Measurements from ENCODE around the gene EMSY. TPM values are rescaled to one million over a fixed set of nuclear protein-coding genes. Genes with fewer than 3 reads are reported as not detected.
"Not testable (repeated sequence)": the region's sequence is repeated elsewhere in the genome, so short reads cannot be mapped to it uniquely, and the experiment has no call there.

The EMSY gene
- total and polyA plus RNA-seq, 4 experiments from 2014 or later = 9.5 to 52.9 (median 34.9) TPM

- H3K27ac Mint-ChIP-seq = no peak overlapping the region
- no peak overlapping the region for H3K27ac ChIP-seq (ENCODE audit: low read depth, low read length)
These were observed 122.4 kb downstream of the EMSY start for GRCh38 chr11:76567261-76567660.

GRCh38 chr11:76568139-76568538 is 123.3 kb downstream of the EMSY start:
- Histone ChIP-seq H3K4me1 (ENCODE audit: insufficient read depth, low read length) (no peaks in the 10 kb centered on the region), H3K27ac (ENCODE audit: low read depth, low read length) (no peak overlapping the region), H3K9me3 (ENCODE audit: control insufficient read depth in 1 of 2, low read length in 2 of 2) (no peaks in the 10 kb centered on the region), H3K36me3 (ENCODE audit: insufficient read depth, low read length) (no peaks in the 10 kb centered on the region), H3K27me3 (ENCODE audit: insufficient read depth, low read length) (no peaks in the 10 kb centered on the region), H3K4me3 (ENCODE audit: low read length in 2 of 2) (no peak overlapping the region)
- peaks cover 1 to 7% of the 10 kb centered on the region in 2 donors for H3K27me3 Mint-ChIP-seq
- H3K9me3 Mint-ChIP-seq = peaks cover 0 to 7% (median 2%) of the 10 kb centered on the region in 8 donors
- no peak overlapping the region for H3K27ac Mint-ChIP-seq
- intact Hi-C loops (cut with micrococcal nuclease) = no loop called here
- ChIA-PET CTCF (ENCODE audit: partially characterized antibody) (no interaction called here), POLR2A (ENCODE audit: partially characterized antibody) (no interaction called here)
- no peak overlapping the region for H3K4me3 Mint-ChIP-seq
- no peaks in the 10 kb centered on the region for H3K36me3 Mint-ChIP-seq
- no peak for DNase-seq
- H3K4me1 Mint-ChIP-seq = peaks cover 0 to 2% (median under 1%) of the 10 kb centered on the region in 4 donors

More at GRCh38 chr11:76567261-76567660, 122.4 kb downstream of the EMSY start:
- H3K4me3 ChIP-seq (ENCODE audit: low read length in 2 of 2) = no peak overlapping the region
- H3K4me1 Mint-ChIP-seq = peaks cover 0 to 2% (median under 1%) of the 10 kb centered on the region in 4 donors
- no peaks in the 10 kb centered on the region for H3K9me3 ChIP-seq (ENCODE audit: control insufficient read depth in 1 of 2, low read length in 2 of 2)
- intact Hi-C loops (cut with micrococcal nuclease) = no loop called here
- DNase-seq = no peak
- H3K27me3 Mint-ChIP-seq = peaks cover 1 to 7% of the 10 kb centered on the region in 2 donors
- H3K4me1 ChIP-seq (ENCODE audit: insufficient read depth, low read length) = no peaks in the 10 kb centered on the region
- H3K9me3 Mint-ChIP-seq = peaks cover 0 to 7% (median 3%) of the 10 kb centered on the region in 8 donors
- H3K4me3 Mint-ChIP-seq = no peak overlapping the region
- no peaks in the 10 kb centered on the region for H3K27me3 ChIP-seq (ENCODE audit: insufficient read depth, low read length)
- H3K36me3 Mint-ChIP-seq = no peaks in the 10 kb centered on the region
- CTCF ChIA-PET (ENCODE audit: partially characterized antibody) = no interaction called here
- no peaks in the 10 kb centered on the region for H3K36me3 ChIP-seq (ENCODE audit: insufficient read depth, low read length)
- POLR2A ChIA-PET (ENCODE audit: partially characterized antibody) = no interaction called here

DNA sequence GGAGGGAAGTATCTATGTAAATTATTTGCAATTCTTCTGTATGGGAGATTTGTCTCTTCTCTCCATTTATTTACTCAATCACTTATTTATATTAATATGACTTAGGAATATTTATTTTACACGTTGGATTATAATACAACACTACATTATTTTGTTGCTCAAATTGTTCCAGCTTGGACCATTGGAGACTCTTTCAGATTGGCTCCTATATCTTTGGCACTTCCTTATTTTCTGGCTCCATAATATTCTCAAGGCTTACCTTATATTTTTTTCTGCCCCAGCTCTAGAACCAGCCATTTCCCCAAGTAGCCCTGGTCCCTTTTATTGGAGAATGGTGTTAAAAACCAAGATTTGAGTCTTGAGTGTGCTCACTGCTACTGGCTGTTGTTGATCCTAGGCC is 123.8 kb downstream of the EMSY start:
- POLR2A ChIA-PET (ENCODE audit: partially characterized antibody) = no interaction called here
- Mint-ChIP-seq H3K27me3 (peaks cover 1 to 7% of the 10 kb centered on the region in 2 donors), H3K27ac (peak overlapping the region in 1 of 7 donors; percentile 19), H3K4me3 (no peak overlapping the region), H3K9me3 (peaks cover 0 to 7% (median 3%) of the 10 kb centered on the region in 8 donors), H3K4me1 (peaks cover 0 to 2% (median under 1%) of the 10 kb centered on the region in 4 donors), H3K36me3 (no peaks in the 10 kb centered on the region)
- Histone ChIP-seq H3K36me3 (ENCODE audit: insufficient read depth, low read length) (no peaks in the 10 kb centered on the region), H3K4me3 (ENCODE audit: low read length in 2 of 2) (no peak overlapping the region), H3K4me1 (ENCODE audit: insufficient read depth, low read length) (no peaks in the 10 kb centered on the region), H3K27ac (ENCODE audit: low read depth, low read length) (no peak overlapping the region), H3K27me3 (ENCODE audit: insufficient read depth, low read length) (no peaks in the 10 kb centered on the region), H3K9me3 (ENCODE audit: control insufficient read depth in 1 of 2, low read length in 2 of 2) (no peaks in the 10 kb centered on the region)
- no peak for DNase-seq
- CTCF ChIA-PET (ENCODE audit: partially characterized antibody) = interaction anchor here (0.7 kb wide), 1 partner anchor 9 kb away, joined by 3 read pairs; no protein-coding TSS in a partner anchor
- intact Hi-C loops (cut with micrococcal nuclease) = no loop called here

DNA sequence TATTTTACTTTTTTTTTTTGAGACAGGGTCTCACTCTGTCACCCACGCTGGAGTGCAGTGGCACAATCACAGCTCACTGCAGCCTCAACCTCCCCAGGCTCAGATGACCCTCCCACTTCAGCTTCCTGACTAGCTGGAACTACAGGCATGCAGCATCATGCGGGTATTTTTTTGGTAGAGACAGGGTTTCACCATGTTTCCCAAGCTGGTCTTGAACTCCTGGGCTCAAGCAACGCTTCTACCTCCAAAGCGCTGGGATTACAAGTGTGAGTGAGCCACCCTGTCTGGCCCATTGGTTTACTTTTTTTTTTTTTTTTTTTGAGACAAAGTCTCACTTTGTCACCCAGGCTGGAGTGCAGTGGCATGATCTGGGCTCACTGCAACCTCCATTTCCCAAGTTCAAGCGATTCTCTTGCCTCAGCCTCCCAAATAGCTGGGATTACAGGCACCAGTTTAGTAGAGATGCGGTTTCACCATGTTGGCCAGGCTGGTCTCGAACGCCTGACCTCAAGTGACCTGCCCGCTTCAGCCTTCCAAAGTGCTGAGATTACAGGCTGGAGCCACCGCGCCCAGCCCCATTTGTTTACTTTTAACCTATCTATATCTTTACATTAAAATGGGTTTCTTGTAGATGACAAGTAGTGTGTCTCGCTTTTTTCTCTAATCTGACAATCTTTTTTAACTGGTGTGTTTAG is 127.5 kb downstream of the EMSY start:
- H3K36me3 Mint-ChIP-seq; H3K4me1 ChIP-seq (ENCODE audit: insufficient read depth, low read length); H3K36me3 ChIP-seq (ENCODE audit: insufficient read depth, low read length); H3K27me3 Mint-ChIP-seq; CTCF ChIA-PET (ENCODE audit: partially characterized antibody); POLR2A ChIA-PET (ENCODE audit: partially characterized antibody); H3K4me3 ChIP-seq (ENCODE audit: low read length in 2 of 2); H3K4me1 Mint-ChIP-seq; intact Hi-C loops (cut with micrococcal nuclease); H3K27ac Mint-ChIP-seq; DNase-seq; H3K9me3 Mint-ChIP-seq; H3K27ac ChIP-seq (ENCODE audit: low read depth, low read length); H3K9me3 ChIP-seq (ENCODE audit: control insufficient read depth in 1 of 2, low read length in 2 of 2); H3K4me3 Mint-ChIP-seq; H3K27me3 ChIP-seq (ENCODE audit: insufficient read depth, low read length): not testable (repeated sequence)

DNA sequence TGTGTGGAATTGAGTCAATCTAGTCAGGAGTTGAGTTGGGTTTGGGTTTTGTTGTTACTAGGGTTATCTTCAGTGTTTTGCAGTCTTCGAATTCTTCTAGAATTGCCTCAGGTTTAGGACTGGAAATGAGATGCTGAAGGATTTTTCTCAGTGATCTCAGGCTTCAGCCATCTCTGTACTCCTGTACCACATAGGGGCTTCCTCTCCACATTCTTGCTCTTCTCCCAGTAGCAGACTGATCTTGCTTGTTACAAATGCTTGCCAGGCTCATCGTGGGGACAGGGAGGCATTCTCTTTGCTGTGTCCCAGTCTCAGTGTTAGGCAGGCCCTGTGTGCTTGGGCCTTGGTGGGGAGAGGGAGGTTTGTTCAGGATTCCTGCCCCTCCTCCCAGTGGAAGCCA is 129.6 kb downstream of the EMSY start:
- H3K4me1 ChIP-seq (ENCODE audit: insufficient read depth, low read length) = no peaks in the 10 kb centered on the region
- H3K36me3 ChIP-seq (ENCODE audit: insufficient read depth, low read length) = no peaks in the 10 kb centered on the region
- intact Hi-C loops (cut with micrococcal nuclease) = no loop called here
- H3K4me1 Mint-ChIP-seq = no peaks in the 10 kb centered on the region
- no peak for DNase-seq
- no peaks in the 10 kb centered on the region for H3K27me3 ChIP-seq (ENCODE audit: insufficient read depth, low read length)
- no peak overlapping the region for H3K27ac ChIP-seq (ENCODE audit: low read depth, low read length)
- H3K27ac Mint-ChIP-seq = no peak overlapping the region
- H3K9me3 ChIP-seq (ENCODE audit: control insufficient read depth in 1 of 2, low read length in 2 of 2) = no peaks in the 10 kb centered on the region
- ChIA-PET POLR2A (ENCODE audit: partially characterized antibody) (no interaction called here), CTCF (ENCODE audit: partially characterized antibody) (no interaction called here)
- H3K27me3 Mint-ChIP-seq = peaks cover 0 to 2% of the 10 kb centered on the region in 2 donors
- no peak overlapping the region for H3K4me3 ChIP-seq (ENCODE audit: low read length in 2 of 2)
- H3K4me3 Mint-ChIP-seq = no peak overlapping the region
- H3K9me3 Mint-ChIP-seq = peaks cover 0 to 1% (median 0%) of the 10 kb centered on the region in 8 donors
- no peaks in the 10 kb centered on the region for H3K36me3 Mint-ChIP-seq

DNA sequence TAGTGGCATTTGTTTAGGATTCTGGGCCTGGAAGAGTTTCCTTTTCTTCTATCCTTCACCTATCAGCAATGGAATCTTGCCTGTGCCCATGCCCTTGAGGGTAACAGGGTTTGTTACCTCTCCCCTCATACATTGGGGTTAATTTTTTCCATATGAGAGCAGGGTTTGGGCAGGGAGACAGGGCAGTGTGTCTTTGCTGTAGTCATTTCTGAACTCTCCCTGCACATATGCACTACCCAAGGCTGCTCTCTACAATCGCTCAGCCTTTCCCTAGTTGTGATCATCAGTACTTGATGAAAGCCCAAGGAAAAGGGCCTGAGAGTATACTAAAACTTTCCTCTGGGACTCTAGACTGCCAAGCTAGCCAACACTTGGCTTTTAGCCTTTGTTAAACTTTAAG is 130.1 kb downstream of the EMSY start:
- intact Hi-C loops (cut with micrococcal nuclease) = no loop called here
- Mint-ChIP-seq H3K9me3 (peaks cover 0 to 1% (median 0%) of the 10 kb centered on the region in 8 donors), H3K27me3 (peaks cover 2% of the 10 kb centered on the region in 2 donors), H3K36me3 (no peaks in the 10 kb centered on the region), H3K4me1 (no peaks in the 10 kb centered on the region), H3K27ac (no peak overlapping the region), H3K4me3 (no peak overlapping the region)
- ChIA-PET POLR2A (ENCODE audit: partially characterized antibody) (no interaction called here), CTCF (ENCODE audit: partially characterized antibody) (interaction anchor here (0.7 kb wide), 1 partner anchor 341 kb away, joined by 4 read pairs; no protein-coding TSS in a partner anchor)
- Histone ChIP-seq H3K27me3 (ENCODE audit: insufficient read depth, low read length) (no peaks in the 10 kb centered on the region), H3K27ac (ENCODE audit: low read depth, low read length) (no peak overlapping the region), H3K36me3 (ENCODE audit: insufficient read depth, low read length) (no peaks in the 10 kb centered on the region), H3K4me3 (ENCODE audit: low read length in 2 of 2) (no peak overlapping the region), H3K9me3 (ENCODE audit: control insufficient read depth in 1 of 2, low read length in 2 of 2) (no peaks in the 10 kb centered on the region), H3K4me1 (ENCODE audit: insufficient read depth, low read length) (no peaks in the 10 kb centered on the region)
- DNase-seq = no peak

DNA sequence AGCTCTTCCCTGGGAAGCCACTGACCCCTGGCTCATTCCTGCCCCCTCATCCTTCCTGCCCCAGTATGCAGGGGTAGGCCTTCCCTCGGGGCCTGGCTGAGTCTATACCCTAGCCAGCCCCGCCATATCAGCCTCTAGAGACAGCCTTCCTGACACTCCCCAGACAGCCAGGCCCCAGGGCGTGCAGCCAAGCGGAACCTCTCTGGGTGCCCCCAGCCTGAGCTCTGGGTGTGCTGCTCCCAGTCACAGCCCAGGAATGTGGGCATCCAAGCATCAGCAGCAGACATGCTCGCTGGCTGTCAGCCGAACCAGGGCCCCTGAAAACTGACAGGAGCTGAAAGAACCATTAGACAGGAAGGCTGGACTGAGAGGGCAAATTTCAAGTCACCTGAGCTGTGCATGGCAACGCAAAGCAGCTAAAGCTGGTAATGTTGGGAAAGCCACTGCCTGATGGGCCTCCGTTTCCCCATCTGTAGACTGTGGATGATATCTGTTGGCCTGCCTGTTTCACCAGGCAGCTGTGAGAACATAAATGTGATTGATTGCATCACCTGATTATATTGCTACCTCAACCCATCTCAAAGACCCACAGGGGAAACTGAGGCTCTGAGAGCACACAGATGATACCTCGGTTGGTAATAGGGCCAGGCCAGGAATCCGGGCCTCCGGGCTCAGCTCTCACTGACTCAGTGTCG is 132.6 kb downstream of the EMSY start:
- no peaks in the 10 kb centered on the region for H3K9me3 ChIP-seq (ENCODE audit: control insufficient read depth in 1 of 2, low read length in 2 of 2)
- Mint-ChIP-seq H3K27ac (no peak overlapping the region), H3K36me3 (no peaks in the 10 kb centered on the region), H3K27me3 (peaks cover 2% of the 10 kb centered on the region in 2 donors), H3K4me3 (no peak overlapping the region), H3K9me3 (peaks cover 0 to 1% (median 0%) of the 10 kb centered on the region in 8 donors), H3K4me1 (no peaks in the 10 kb centered on the region)
- H3K4me3 ChIP-seq (ENCODE audit: low read length in 2 of 2) = no peak overlapping the region
- ChIA-PET CTCF (ENCODE audit: partially characterized antibody) (interaction anchor here (1.0 to 1.2 kb wide), 2 partner anchors 8 to 103 kb away, joined by 3 read pairs; no protein-coding TSS in a partner anchor), POLR2A (ENCODE audit: partially characterized antibody) (no interaction called here)
- no peaks in the 10 kb centered on the region for H3K36me3 ChIP-seq (ENCODE audit: insufficient read depth, low read length)
- H3K4me1 ChIP-seq (ENCODE audit: insufficient read depth, low read length) = no peaks in the 10 kb centered on the region
- H3K27ac ChIP-seq (ENCODE audit: low read depth, low read length) = no peak overlapping the region
- intact Hi-C loops (cut with micrococcal nuclease) = no loop called here
- DNase-seq = no peak
- no peaks in the 10 kb centered on the region for H3K27me3 ChIP-seq (ENCODE audit: insufficient read depth, low read length)

Measured in CD4-positive, alpha-beta memory T cell (primary cell).